ENCODE measurements around the gene AMN.
"Not testable (repeated sequence)": the region's sequence is repeated elsewhere in the genome, so short reads cannot be mapped to it uniquely, and the experiment has no call there.

Gene AMN

GRCh38 chr14:102923925-102924486 is 1.5 kb downstream of the AMN start:
- Histone ChIP-seq H3K4me1 (peaks cover 0 to 26% (median 19%) of the 10 kb centered on the region in 4 donors), H3K27me3 (peaks cover 0 to 61% of the 10 kb centered on the region in 2 donors)

GRCh38 chr14:102924632-102925588 is 2.4 kb downstream of the AMN start:
- Histone ChIP-seq H3K27me3 (peaks cover 5 to 70% of the 10 kb centered on the region in 2 donors), H3K4me1 (peaks cover 0 to 35% (median 28%) of the 10 kb centered on the region in 4 donors), H3K4me3 (no peak overlapping the region), H3K9me3 (no peaks in the 10 kb centered on the region), H3K36me3 (no peaks in the 10 kb centered on the region), H3K27ac (no peak overlapping the region)
- intact Hi-C loops (cut with DNase I; ENCODE audit: low total_unique reads): no loop called here
- no peak for DNase-seq
- TF ChIP-seq CTCF (IDR thresholded peaks at IDR 0.05): no peak

More at GRCh38 chr14:102923925-102924486, 1.5 kb downstream of the AMN start:
- no peaks in the 10 kb centered on the region for H3K36me3 ChIP-seq
- no peak overlapping the region for H3K4me3 ChIP-seq
- intact Hi-C loops (cut with DNase I; ENCODE audit: low total_unique reads): no loop called here
- no peaks in the 10 kb centered on the region for H3K9me3 ChIP-seq
- TF ChIP-seq CTCF (IDR thresholded peaks at IDR 0.05): no peak
- DNase-seq: no peak
- H3K27ac ChIP-seq: no peak overlapping the region

- intact Hi-C loops (cut with DNase I; ENCODE audit: low total_unique reads): no loop called here
- Histone ChIP-seq H3K27me3 (peaks cover 5 to 77% of the 10 kb centered on the region in 2 donors), H3K9me3 (no peaks in the 10 kb centered on the region), H3K36me3 (no peaks in the 10 kb centered on the region), H3K4me1 (peaks cover 0 to 43% (median 35%) of the 10 kb centered on the region in 4 donors), H3K27ac (no peak overlapping the region), H3K4me3 (no peak overlapping the region)
- no peak for TF ChIP-seq CTCF (IDR thresholded peaks at IDR 0.05)
- no peak for DNase-seq
These were observed 3.2 kb downstream of the AMN start for GRCh38 chr14:102925646-102926045.

GRCh38 chr14:102926104-102926503 is 3.6 kb downstream of the AMN start:
- DNase-seq: no peak
- Histone ChIP-seq H3K4me3 (no peak overlapping the region), H3K9me3 (no peaks in the 10 kb centered on the region), H3K27ac (no peak overlapping the region), H3K27me3 (peaks cover 5 to 82% of the 10 kb centered on the region in 2 donors), H3K4me1 (peaks cover 0 to 44% (median 37%) of the 10 kb centered on the region in 4 donors), H3K36me3 (no peaks in the 10 kb centered on the region)
- no peak for TF ChIP-seq CTCF (IDR thresholded peaks at IDR 0.05)
- intact Hi-C loops (cut with DNase I; ENCODE audit: low total_unique reads): no loop called here

GRCh38 chr14:102926840-102927239 is 4.4 kb downstream of the AMN start:
- H3K9me3 ChIP-seq; H3K36me3 ChIP-seq; intact Hi-C loops (cut with DNase I; ENCODE audit: low total_unique reads); DNase-seq; H3K4me3 ChIP-seq; H3K27ac ChIP-seq: not testable (repeated sequence)
- H3K4me1 ChIP-seq: peaks cover 0 to 44% (median 37%) of the 10 kb centered on the region in 4 donors
- peaks cover 5 to 88% of the 10 kb centered on the region in 2 donors for H3K27me3 ChIP-seq

- intact Hi-C loops (cut with DNase I; ENCODE audit: low total_unique reads): no loop called here
- Histone ChIP-seq H3K27me3 (peaks cover 5 to 82% of the 10 kb centered on the region in 2 donors), H3K27ac (no peak overlapping the region), H3K4me3 (no peak overlapping the region), H3K4me1 (peaks cover 0 to 44% (median 37%) of the 10 kb centered on the region in 4 donors), H3K9me3 (no peaks in the 10 kb centered on the region), H3K36me3 (peaks cover 0 to 8% (median 8%) of the 10 kb centered on the region in 3 donors)
- no peak for TF ChIP-seq CTCF (IDR thresholded peaks at IDR 0.05)
- no peak for DNase-seq
These were observed 4.9 kb downstream of the AMN start for GRCh38 chr14:102927346-102927877.

Data from tibial artery (tissue), 4 donors.